HG03280 (cell line): Measurements from ENCODE around the gene CCNI2.

Experiments
- ATAC-seq: cut with Tn5 transposase; IDR thresholded peaks from one replicate; pipeline ENCODE4 v1.9.1; 2021; ENCODE audit warnings: mild to moderate bottlenecking, moderate library complexity; ENCODE audit not compliant: unreplicated experiment

Gene CCNI2

GRCh38 chr5:132746954-132747615 lies at the start of gene CCNI2:
Gene CCNI2, plus strand, starts transcription at chr5:132747426. Its CDS starts 70 bp downstream, at chr5:132747496.
- ATAC-seq = no peak

DNA sequence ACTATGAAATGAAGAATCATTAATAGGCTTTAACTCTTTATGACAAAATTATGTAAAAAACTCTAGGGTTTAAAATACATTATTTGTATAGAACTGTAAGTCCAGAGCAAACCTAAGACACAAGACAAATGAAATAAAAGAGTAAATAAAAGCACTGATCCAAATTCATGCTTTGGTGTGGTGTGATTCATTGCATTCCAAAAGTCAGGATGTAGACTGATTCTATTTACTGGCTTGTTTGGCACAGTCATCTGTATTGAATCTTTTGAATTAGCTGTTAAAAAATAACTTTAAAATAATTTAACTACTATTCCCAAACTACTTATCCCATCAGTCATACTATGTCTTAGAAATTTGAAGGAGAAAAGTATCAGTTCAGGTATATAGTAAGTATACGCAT lies 42.4 kb upstream of the CCNI2 start:
- no peak for ATAC-seq

DNA sequence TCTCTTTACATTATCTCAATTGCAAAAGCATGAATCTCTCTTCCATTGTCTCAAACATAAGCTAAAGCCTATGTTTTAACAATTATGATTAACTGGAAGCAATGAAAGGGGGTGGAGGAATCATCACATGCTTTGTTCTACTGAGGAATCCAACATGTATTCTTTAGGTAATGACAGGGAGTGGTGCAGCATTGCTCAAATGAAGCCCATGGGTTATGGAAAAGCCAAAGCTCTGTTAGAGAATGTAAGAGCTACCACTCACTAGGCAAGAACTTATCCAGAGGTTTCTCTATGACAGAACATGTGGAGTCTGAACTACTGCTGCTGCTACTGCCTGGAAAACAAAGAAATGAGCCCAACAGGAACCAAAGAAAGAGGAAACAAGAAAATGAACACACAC lies 38.6 kb upstream of the CCNI2 start:
- ATAC-seq = no peak

DNA sequence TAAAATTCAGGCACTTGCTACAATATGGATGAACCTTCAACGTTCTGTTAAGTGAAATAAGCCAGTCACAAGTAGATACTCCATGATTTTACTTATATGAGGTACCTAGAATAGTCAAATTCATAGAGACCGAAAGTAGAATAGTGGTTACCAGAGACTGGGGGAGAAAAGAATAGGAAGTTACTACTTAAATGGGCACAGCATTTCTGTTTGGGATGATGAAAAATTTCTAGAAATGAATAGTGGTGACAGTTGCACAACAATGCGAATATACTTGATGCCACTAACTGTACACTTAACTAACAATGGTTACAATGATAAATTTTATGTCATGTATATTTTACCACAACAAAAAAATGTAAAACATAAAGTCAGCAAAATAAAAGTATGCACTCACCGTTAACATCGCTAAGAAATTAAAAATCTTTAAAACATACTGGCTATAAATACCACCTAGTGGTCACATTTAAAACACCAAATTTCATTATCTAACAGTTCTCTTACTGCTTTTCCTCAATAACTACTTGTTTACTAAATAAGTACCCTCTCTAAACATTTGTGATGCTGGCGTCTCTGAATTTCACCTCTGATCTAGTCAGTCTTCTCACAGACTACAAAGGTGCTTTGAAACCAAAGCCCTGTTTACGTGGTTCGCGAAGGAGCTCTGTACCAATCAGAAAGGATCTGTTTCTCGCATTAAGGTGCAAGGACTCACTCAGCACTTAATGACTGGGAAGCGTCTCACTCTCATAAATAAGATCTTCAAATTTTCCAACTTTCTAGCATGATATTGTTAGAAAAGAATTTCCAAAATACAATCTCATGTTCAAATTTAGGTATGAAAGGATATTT lies 32.5 kb upstream of the CCNI2 start:
- no peak for ATAC-seq

DNA sequence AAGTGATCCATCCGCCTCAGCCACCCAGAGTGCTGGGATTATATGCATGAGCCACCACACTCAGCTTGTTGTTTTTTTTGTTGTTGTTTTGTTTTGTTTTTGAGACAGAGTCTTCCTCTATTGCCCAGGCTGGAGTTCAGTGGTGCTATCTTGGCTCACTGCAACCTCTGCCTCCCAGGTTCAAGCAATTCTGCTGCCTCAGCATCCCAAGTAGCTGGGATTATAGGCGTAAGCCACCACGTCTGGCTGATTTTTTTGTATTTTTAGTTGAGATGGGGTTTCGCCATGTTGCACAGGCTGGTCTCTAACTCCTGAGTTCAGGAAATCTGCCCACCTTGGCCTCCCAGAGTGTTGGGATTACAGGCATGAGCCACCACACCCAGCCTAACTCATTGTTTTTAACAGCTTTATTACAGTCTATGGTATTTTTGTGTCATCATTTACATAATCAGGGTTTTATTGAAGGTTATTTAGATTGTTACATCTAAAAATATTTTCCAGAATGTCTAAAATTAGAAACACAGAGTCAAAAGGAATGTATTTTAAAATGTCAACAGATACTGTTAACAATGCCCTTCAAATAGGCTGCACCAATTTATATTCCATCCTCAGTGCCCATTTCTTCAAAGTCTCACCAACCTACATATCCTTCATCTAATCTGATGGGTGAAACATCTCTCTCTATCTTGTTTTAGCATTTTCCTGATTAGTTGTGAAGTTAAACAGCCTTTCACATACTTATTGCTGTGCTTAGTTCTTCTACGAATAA lies 28.5 kb upstream of the CCNI2 start:
- ATAC-seq = no peak

DNA sequence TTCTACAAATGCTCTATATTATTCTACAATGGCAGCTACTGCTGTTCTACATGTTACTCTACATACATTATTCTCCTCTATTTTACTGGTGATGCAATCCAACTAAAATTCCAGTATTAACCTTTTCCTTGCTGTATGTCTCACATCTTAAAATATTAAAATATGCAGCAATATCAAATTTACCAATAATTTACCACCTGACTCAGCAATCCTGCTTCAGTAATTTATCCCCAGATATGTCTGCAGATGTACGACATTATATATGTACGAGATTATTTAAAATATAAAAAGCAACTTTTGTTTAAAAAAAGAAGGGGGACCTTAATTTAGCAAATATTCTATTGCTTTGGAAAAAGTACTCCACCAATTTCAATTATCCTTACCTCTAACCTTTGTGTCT lies 21.5 kb upstream of the CCNI2 start:
- no peak for ATAC-seq

DNA sequence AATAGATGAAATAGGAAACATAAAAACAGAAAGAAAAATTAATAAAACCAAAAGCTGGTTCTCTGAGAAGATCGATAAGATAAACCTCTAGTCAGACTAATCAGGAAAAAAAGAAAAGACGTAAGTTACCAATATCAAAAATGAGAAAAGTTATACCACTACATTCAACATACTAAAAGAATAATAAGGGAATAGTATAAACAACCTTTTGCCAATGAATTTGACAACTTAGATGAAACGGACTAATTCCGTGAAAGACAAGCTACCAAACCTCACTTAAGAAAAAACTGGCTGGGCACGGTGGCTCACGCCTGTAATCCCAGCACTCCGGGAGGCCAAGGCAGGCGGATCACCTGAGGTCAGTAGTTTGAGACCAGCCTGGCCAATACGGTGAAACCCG lies 17.3 kb upstream of the CCNI2 start:
- ATAC-seq = no peak

GRCh38 chr5:132733499-132734148 lies 13.6 kb upstream of the CCNI2 start:
- ATAC-seq = no peak

- no peak for ATAC-seq
Observed at GRCh38 chr5:132734687-132735086, 12.5 kb upstream of the CCNI2 start.

DNA sequence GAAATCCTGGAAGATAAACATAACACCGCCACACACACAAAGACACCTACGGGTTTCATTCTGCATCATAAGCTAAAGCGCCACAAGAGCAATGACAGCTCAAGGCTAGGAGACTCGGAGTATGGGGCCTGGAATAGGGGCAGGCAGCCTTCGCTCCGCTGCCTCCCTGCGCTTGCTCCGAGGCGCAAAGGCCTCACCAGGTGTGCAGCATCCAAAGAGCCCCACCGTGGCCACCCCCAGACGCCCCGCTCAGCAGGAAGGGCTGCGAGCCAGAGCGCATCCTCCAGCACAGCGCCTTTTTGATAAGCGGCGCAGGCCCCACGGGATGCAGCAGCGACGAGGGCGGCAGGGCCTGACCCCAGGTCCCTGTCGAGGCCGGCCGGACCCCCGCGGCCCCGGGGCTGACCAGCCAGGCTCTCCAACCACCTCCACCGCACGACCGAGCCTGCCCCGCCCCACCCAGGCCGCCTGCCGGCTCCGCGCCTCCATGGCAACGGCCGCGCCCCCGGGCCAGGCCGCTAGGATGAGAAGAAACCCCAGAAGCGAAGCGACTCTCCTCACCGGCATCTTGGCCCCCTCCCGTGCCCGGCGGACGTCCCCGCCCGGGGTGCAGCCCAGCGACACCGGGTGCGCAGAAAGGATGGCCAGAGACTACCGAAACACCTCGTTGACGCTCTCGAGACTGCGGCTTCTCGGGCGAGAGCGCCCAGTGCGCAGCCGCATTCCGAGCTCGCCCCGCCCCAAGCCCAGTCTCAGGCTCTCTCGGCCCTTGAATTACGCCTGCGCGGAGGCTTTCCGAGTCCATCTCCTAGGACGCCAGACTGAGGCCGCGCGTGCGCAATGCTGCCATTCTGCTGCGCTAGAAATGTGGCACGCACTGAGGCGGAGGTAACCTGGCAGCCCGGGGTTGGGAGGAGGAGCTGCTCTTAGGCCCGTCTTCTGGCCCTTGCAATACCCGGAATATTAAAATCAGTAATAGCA lies 10.1 kb upstream of the CCNI2 start, which contains the start of gene KIF3A:
KIF3A (minus strand) TSS at position 694 of the 981 bp plus-strand sequence; CDS start at position 567, 127 bp downstream.
- peak; percentile 88 for ATAC-seq

DNA sequence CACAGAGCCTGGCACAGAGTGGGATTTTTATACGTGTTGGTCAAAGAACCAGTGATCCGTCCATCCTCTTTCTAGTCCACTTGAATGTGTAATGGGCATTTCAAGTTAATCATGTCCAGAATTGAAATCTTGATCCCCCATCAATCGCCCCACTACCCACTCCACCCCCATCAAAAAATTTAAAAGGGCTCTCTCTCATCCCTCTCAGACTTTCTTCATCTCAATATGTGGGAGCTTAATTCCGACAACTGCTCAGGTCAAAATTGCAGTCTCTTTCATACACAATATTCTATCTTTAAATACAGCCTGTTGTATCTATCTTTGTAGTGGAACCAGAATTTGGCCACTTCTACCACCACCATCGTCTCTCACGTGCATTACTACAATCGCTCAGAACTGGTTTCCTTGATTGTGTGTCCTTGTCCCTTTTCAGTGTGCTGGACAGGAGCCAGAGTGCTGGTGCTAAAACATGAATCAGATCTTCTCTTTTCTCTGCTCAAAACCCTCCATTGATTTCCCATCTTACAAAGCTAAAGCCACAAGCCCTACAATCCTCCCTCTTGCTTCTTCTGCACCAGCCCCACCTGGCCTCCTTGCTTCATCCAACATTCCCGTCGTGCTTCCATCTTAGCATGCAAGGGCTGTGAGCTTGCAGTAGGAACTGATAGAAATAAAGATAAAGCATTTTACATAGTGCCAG lies 9.1 kb upstream of the CCNI2 start:
- ATAC-seq = no peak

DNA sequence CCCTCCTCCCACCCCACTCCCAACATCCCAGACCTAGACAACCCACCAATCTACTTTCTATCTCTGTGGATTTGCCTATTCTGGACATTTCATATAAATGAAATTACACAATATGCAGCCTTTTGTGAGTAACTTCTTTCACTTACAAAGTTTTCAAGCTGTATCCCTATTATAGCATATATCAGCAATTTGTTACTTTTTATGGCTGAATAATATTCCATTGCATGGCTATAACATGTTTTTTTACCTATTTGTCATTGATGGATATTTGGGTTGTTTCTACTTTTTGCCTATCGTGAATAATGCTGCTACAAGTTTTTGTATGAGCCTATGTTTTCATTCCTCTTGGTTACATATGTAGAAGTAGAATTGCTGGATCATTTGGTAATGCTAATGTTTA lies 8.0 kb upstream of the CCNI2 start:
- ATAC-seq = no peak

- no peak for ATAC-seq
Observed at GRCh38 chr5:132742158-132742557, 5.1 kb upstream of the CCNI2 start.

GRCh38 chr5:132742626-132743025 lies 4.6 kb upstream of the CCNI2 start:
- ATAC-seq = no peak

- no peak for ATAC-seq
Observed at GRCh38 chr5:132744659-132745058, 2.6 kb upstream of the CCNI2 start.

GRCh38 chr5:132746592-132746953 lies 653 bp upstream of the CCNI2 start:
- ATAC-seq = no peak

- ATAC-seq = no peak
Observed at GRCh38 chr5:132747616-132748440, 602 bp downstream of the CCNI2 start.

DNA sequence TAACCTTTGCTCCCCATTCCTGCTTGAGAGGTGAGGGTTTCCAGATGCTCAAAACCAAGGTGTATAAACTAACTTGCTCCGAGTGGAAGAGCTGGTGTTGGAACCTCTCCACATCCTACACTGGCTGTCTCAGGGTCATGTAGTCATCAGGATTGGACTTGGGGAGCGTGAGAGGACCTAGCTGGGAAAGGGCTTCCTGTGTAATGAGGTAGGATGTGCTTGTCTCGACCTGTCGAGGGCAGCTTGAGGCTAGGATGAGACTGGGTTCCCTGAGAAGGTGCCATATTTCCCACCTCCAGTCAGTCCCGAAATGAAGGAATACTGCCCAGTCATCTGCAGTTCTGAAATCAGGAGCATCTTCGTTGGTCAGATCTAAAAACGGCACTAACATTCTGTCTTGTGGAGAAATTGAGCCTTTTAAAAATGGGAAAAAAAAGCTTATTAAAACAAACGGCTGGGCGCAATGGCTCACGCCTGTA lies 1.3 kb downstream of the CCNI2 start:
- ATAC-seq = no peak
